Activated CD8-positive, alpha-beta memory T cell treated with anti-CD3 and anti-CD28 coated beads, Interleukin-2, amount 10 ng/mL, durations not matched to agents 7 days and 5 days (primary cell): Measurements from ENCODE around the gene RLIM. TPM values are rescaled to one million over a fixed set of nuclear protein-coding genes. Genes with fewer than 3 reads are reported as not detected.
A peak's percentile ranks its signal among the peaks of the same experiment; 100 is the strongest.

Experiments used
- ATAC-seq: fragments of 150-1000 bp; cut with Tn5 transposase; one replicate; pipeline ENCODE4 v1.10.0; 2021; ENCODE audit warnings: moderate library complexity
- CTCF ChIA-PET: fragments of 350-600 bp; sonication (Branson Sonifier 250); formaldehyde crosslinking; loops from one replicate; lab custom pipeline; 2021; ENCODE audit warnings: antibody characterized with exemption; lab: Charles Lee
- DNase-seq: peaks from one replicate; pipeline ENCODE4 v3.0.0-alpha.2; 2020
- H3K27ac Mint-ChIP-seq: one replicate; pipeline ENCODE4 v1.8.0; 2021; ENCODE audit warnings: mild to moderate bottlenecking, mixed read lengths
- H3K27me3 Mint-ChIP-seq: one replicate; pipeline ENCODE4 v1.8.0; 2021; ENCODE audit warnings: mixed read lengths
- H3K36me3 Mint-ChIP-seq: one replicate; pipeline ENCODE4 v1.8.0; 2021; ENCODE audit warnings: mild to moderate bottlenecking, mixed read lengths
- H3K4me1 Mint-ChIP-seq: one replicate; pipeline ENCODE4 v1.8.0; 2021; ENCODE audit warnings: mixed read lengths
- H3K4me3 Mint-ChIP-seq: one replicate; pipeline ENCODE4 v1.8.0; 2021; ENCODE audit warnings: mild to moderate bottlenecking, moderate library complexity, mixed read lengths
- H3K9me3 Mint-ChIP-seq: one replicate; pipeline ENCODE4 v1.8.0; 2022; ENCODE audit warnings: low read depth, mixed read lengths
- total RNA-seq, 2 experiments: library from RNA; stranded (reverse); gene quantifications; one replicate each; pipeline ENCODE4 v1.2.3, GENCODE V29; 2021

RLIM gene
- total RNA-seq, 2 experiments from 2014 or later, result 30.2 to 30.3 TPM

GRCh38 chrX:74557378-74557777 is 57.0 kb downstream of the RLIM start:
- Mint-ChIP-seq H3K4me3 (no peak overlapping the region), H3K36me3 (peaks cover 3% of the 10 kb centered on the region), H3K27ac (no peak overlapping the region), H3K4me1 (peaks cover 6% of the 10 kb centered on the region), H3K27me3 (no peaks in the 10 kb centered on the region), H3K9me3 (no peaks in the 10 kb centered on the region)
- ATAC-seq, result no peak
- DNase-seq, result no peak
- CTCF ChIA-PET, result interaction anchor here (0.6 to 0.7 kb wide), 2 partner anchors 155 to 216 kb away, joined by 3 to 5 read pairs; no protein-coding TSS in a partner anchor

- Mint-ChIP-seq H3K4me3 (no peak overlapping the region), H3K9me3 (no peaks in the 10 kb centered on the region), H3K27ac (no peak overlapping the region), H3K27me3 (no peaks in the 10 kb centered on the region), H3K36me3 (peaks cover 2% of the 10 kb centered on the region), H3K4me1 (peaks cover 9% of the 10 kb centered on the region)
- CTCF ChIA-PET, result interaction anchor here (1.3 kb wide), 1 partner anchor 20 kb away, joined by 3 read pairs; no protein-coding TSS in a partner anchor
- no peak for ATAC-seq
- DNase-seq, result no peak
Measured at GRCh38 chrX:74551934-74552333, 62.5 kb downstream of the RLIM start.

GRCh38 chrX:74550295-74550802 is 64.1 kb downstream of the RLIM start:
- H3K9me3 Mint-ChIP-seq, result no peaks in the 10 kb centered on the region

GRCh38 chrX:74546984-74547383 is 67.4 kb downstream of the RLIM start:
- Mint-ChIP-seq H3K36me3 (no peaks in the 10 kb centered on the region), H3K27ac (no peak overlapping the region), H3K4me3 (no peak overlapping the region), H3K9me3 (no peaks in the 10 kb centered on the region), H3K4me1 (peaks cover 6% of the 10 kb centered on the region), H3K27me3 (peaks cover 2% of the 10 kb centered on the region)
- ATAC-seq, result no peak
- CTCF ChIA-PET, result interaction anchor here (1.2 to 1.3 kb wide), 2 partner anchors 9 to 124 kb away, joined by 4 read pairs; no protein-coding TSS in a partner anchor
- DNase-seq, result no peak

More at GRCh38 chrX:74550295-74550802, 64.1 kb downstream of the RLIM start:
- H3K4me3 Mint-ChIP-seq, result no peak overlapping the region
- no peaks in the 10 kb centered on the region for H3K27me3 Mint-ChIP-seq
- H3K27ac Mint-ChIP-seq, result peak overlapping the region; percentile 81
- DNase-seq (peak; percentile 85), ATAC-seq (peak; percentile 95)
- H3K4me1 Mint-ChIP-seq, result peaks cover 6% of the 10 kb centered on the region
- CTCF ChIA-PET, result interaction anchor here (0.8 to 1.3 kb wide), 2 partner anchors 18 to 168 kb away, joined by 3 read pairs; no protein-coding TSS in a partner anchor
- H3K36me3 Mint-ChIP-seq, result no peaks in the 10 kb centered on the region

GRCh38 chrX:74545880-74546523 is 68.4 kb downstream of the RLIM start:
- H3K4me3 Mint-ChIP-seq, result no peak overlapping the region
- no peak for DNase-seq
- CTCF ChIA-PET, result interaction anchor here (1.2 kb wide), 1 partner anchor 11 kb away, joined by 4 read pairs; no protein-coding TSS in a partner anchor
- no peaks in the 10 kb centered on the region for H3K9me3 Mint-ChIP-seq
- peaks cover 6% of the 10 kb centered on the region for H3K4me1 Mint-ChIP-seq
- H3K36me3 Mint-ChIP-seq, result no peaks in the 10 kb centered on the region
- H3K27me3 Mint-ChIP-seq, result peaks cover 2% of the 10 kb centered on the region
- H3K27ac Mint-ChIP-seq, result no peak overlapping the region
- ATAC-seq, result no peak

GRCh38 chrX:74540635-74541249 is 73.7 kb downstream of the RLIM start:
- H3K4me1 Mint-ChIP-seq, result peaks cover 12% of the 10 kb centered on the region
- no peaks in the 10 kb centered on the region for H3K36me3 Mint-ChIP-seq
- H3K9me3 Mint-ChIP-seq, result no peaks in the 10 kb centered on the region
- CTCF ChIA-PET, result no interaction called here
- no peak overlapping the region for H3K4me3 Mint-ChIP-seq
- no peak overlapping the region for H3K27ac Mint-ChIP-seq
- ATAC-seq (no peak), DNase-seq (no peak)
- H3K27me3 Mint-ChIP-seq, result peaks cover 2% of the 10 kb centered on the region

- Mint-ChIP-seq H3K4me1 (peaks cover 27% of the 10 kb centered on the region), H3K27ac (no peak overlapping the region), H3K9me3 (no peaks in the 10 kb centered on the region), H3K27me3 (no peaks in the 10 kb centered on the region), H3K36me3 (no peaks in the 10 kb centered on the region), H3K4me3 (peak overlapping the region; percentile 72)
- DNase-seq, result no peak
- CTCF ChIA-PET, result no interaction called here
- ATAC-seq, result peak; percentile 17
Measured at GRCh38 chrX:74536832-74537371, 77.5 kb downstream of the RLIM start.

- Mint-ChIP-seq H3K36me3 (no peaks in the 10 kb centered on the region), H3K27me3 (no peaks in the 10 kb centered on the region), H3K27ac (peak overlapping the region; percentile 84), H3K4me3 (peak overlapping the region; percentile 72), H3K9me3 (no peaks in the 10 kb centered on the region), H3K4me1 (peaks cover 27% of the 10 kb centered on the region)
- ATAC-seq (peak; percentile 54), DNase-seq (peak; percentile 45)
- CTCF ChIA-PET, result no interaction called here
Measured at GRCh38 chrX:74536152-74536831, 78.1 kb downstream of the RLIM start.

- H3K27ac Mint-ChIP-seq, result peak overlapping the region; percentile 84
- peaks cover 25% of the 10 kb centered on the region for H3K4me1 Mint-ChIP-seq
- no peaks in the 10 kb centered on the region for H3K9me3 Mint-ChIP-seq
- H3K4me3 Mint-ChIP-seq, result peak overlapping the region; percentile 72
- peak; percentile 58 for DNase-seq
- CTCF ChIA-PET, result interaction anchor here (0.8 to 1.3 kb wide), 4 partner anchors 10 to 155 kb away, joined by 3 to 4 read pairs (median 3); no protein-coding TSS in a partner anchor
- peak; percentile 59 for ATAC-seq
- no peaks in the 10 kb centered on the region for H3K27me3 Mint-ChIP-seq
- H3K36me3 Mint-ChIP-seq, result no peaks in the 10 kb centered on the region
Measured at GRCh38 chrX:74535408-74536151, 78.8 kb downstream of the RLIM start.

Other genes starting within 250 kb of the RLIM start
- under 1 TPM in 1 of 2 experiments, not detected in 1; 0.12 TPM for gene SLC16A2, start 193.1 kb downstream of the RLIM start, total RNA-seq